Measurements from ENCODE around the gene IRAK2. TPM values are rescaled to one million over a fixed set of nuclear protein-coding genes. Genes with fewer than 3 reads are reported as not detected.
"Not testable (repeated sequence)": the region's sequence is repeated elsewhere in the genome, so short reads cannot be mapped to it uniquely, and the experiment has no call there.

The IRAK2 gene
- polyA plus RNA-seq, 2 of the 4 experiments (the other 2 are of a cell fraction): 7.9 to 12.5 TPM

DNA sequence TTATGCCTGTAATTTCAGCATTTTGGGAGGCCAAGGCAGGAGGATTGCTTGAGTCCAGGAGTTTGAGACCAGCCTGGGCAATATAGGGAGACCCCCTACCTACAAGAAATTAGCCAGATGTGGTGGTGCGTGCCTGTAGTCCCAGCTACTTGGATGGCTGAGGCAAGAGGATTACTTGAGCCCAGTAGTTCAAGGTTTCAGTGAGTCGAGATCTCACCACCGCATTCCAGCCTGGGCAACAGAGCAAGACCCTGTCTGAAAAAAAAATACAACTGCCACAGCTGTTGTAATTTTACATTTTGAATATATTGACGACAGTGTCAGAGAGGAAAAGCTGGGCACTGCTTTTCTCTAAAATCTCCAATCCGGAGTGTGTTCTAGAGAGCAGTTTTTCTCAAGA, 104.7 kb downstream of the IRAK2 start:
- FAIRE-seq (no peak), ATAC-seq (no peak), DNase-seq (ENCODE audit: low read depth in 1 of 2, low spot score in 1 of 2) (no peak)
- CTCF ChIA-PET: interaction anchor here (0.8 to 3.4 kb wide), 4 partner anchors 9 to 245 kb away, joined by 3 to 15 read pairs (median 6); no protein-coding TSS in a partner anchor
- TF ChIP-seq CEBPB (IDR thresholded peaks at IDR 0.05) (no peak), ESRRA (IDR thresholded peaks at IDR 0.05; ENCODE audit: borderline replicate concordance, low read length) (no peak)
- TF ChIP-seq, protein P1, sequence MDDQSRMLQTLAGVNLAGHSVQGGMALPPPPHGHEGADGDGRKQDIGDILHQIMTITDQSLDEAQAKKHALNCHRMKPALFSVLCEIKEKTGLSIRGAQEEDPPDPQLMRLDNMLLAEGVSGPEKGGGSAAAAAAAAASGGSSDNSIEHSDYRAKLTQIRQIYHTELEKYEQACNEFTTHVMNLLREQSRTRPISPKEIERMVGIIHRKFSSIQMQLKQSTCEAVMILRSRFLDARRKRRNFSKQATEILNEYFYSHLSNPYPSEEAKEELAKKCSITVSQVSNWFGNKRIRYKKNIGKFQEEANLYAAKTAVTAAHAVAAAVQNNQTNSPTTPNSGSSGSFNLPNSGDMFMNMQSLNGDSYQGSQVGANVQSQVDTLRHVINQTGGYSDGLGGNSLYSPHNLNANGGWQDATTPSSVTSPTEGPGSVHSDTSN (IDR thresholded peaks at IDR 0.05): no peak
- POLR2A ChIA-PET: no interaction called here
- H3K4me1 ChIP-seq: peaks cover 3% of the 10 kb centered on the region; the same call in 1 of the 3 replicates
- no peak overlapping the region for H3K27ac ChIP-seq
- H3K4me2 ChIP-seq: no peak overlapping the region
- over 99% methylated on average over 5 of the region's 5 CpGs for WGBS (ENCODE audit: missing lambda C conversion rate)
- H3K9me3 ChIP-seq: no peaks in the 10 kb centered on the region
- no peak overlapping the region for H3K4me3 ChIP-seq

DNA sequence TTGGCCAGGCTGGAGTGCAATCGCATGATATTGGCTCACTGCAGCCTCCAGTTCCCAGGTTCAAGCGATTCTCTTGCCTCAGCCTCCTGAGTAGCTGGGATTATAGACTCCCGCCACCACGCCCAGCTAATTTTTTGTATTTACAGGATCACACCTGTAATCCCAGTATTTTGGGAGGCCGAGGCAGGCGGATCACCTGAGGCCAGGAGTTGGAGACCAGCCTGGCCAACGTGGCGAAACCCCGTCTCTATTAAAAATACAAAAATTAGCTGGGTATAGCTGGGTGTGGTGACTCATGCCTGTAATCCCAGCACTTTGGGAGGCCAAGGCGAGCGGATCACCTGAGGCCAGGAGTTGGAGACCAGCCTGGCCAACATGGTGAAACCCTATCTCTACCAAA, 107.8 kb downstream of the IRAK2 start:
- ATAC-seq; H3K4me3 ChIP-seq; FAIRE-seq; H3K9me3 ChIP-seq; H3K27ac ChIP-seq; H3K4me1 ChIP-seq; POLR2A ChIA-PET; DNase-seq (ENCODE audit: low read depth in 1 of 2, low spot score in 1 of 2); H3K4me2 ChIP-seq: not testable (repeated sequence)
- CTCF ChIA-PET: interaction anchor here (0.6 to 1.1 kb wide), 4 partner anchors 31 to 464 kb away, joined by 3 to 7 read pairs (median 4); partner anchors contain the start of gene IRAK2
- 96% methylated on average over 11 of the region's 11 CpGs for WGBS (ENCODE audit: missing lambda C conversion rate)

DNA sequence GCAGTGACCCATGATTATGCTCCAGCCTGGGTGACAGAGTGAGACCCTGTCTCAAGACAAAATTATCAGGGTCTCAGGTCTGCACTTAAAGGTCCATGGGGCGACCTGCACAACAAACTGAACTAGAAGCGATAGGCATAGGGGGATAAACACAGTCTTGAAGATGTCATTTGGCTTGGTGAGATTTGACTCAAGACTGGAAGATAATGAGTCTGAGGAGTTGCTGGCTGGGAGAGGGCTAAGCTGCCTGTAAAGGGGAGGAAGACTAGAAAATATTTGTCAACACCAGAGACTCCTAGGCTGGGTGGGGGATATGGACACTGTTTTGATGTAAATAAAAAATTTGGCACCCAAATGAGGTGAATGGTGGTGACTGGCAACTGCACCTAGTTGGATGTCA, 108.3 kb downstream of the IRAK2 start:
- Histone ChIP-seq H3K4me3 (no peak overlapping the region), H3K4me1 (no peaks in the 10 kb centered on the region; the same call in 2 of the 3 replicates), H3K4me2 (no peak overlapping the region), H3K27ac (no peak overlapping the region), H3K9me3 (no peaks in the 10 kb centered on the region)
- DNase-seq (ENCODE audit: low read depth in 1 of 2, low spot score in 1 of 2) (no peak), ATAC-seq (no peak), FAIRE-seq (no peak)
- 96% methylated on average over 2 of the region's 2 CpGs for WGBS (ENCODE audit: missing lambda C conversion rate)
- POLR2A ChIA-PET: no interaction called here
- CTCF ChIA-PET: interaction anchor here (0.6 to 1.1 kb wide), 3 partner anchors 108 to 464 kb away, joined by 3 to 7 read pairs (median 5); partner anchors contain the start of gene IRAK2
- TF ChIP-seq SMC3 (IDR thresholded peaks at IDR 0.05): no peak
- TF ChIP-seq EHF (CRISPR knock-in tag; IDR thresholded peaks at IDR 0.05): no peak
- TF ChIP-seq NPAS2 (CRISPR knock-in tag; IDR thresholded peaks at IDR 0.05; ENCODE audit: borderline replicate concordance): no peak
- TF ChIP-seq MAFK (IDR thresholded peaks at IDR 0.05; ENCODE audit: partially characterized antibody): no peak
- TF ChIP-seq TP53 (CRISPR knock-in tag; IDR thresholded peaks at IDR 0.05): no peak
- no peak for TF ChIP-seq SREBF2 (IDR thresholded peaks at IDR 0.05)
- TF ChIP-seq POLR2A (IDR thresholded peaks at IDR 0.05; ENCODE audit: low read length): no peak
- TF ChIP-seq ZC3H11A (IDR thresholded peaks at IDR 0.05): no peak
- TF ChIP-seq RFX5 (IDR thresholded peaks at IDR 0.05): no peak
- no peak for TF ChIP-seq GATA3 (IDR thresholded peaks at IDR 0.05; ENCODE audit: borderline replicate concordance)
- TF ChIP-seq NR3C1 (IDR thresholded peaks at IDR 0.05): no peak
- no peak for TF ChIP-seq HOXB5 (CRISPR knock-in tag; IDR thresholded peaks at IDR 0.05)
- TF ChIP-seq, protein P2, sequence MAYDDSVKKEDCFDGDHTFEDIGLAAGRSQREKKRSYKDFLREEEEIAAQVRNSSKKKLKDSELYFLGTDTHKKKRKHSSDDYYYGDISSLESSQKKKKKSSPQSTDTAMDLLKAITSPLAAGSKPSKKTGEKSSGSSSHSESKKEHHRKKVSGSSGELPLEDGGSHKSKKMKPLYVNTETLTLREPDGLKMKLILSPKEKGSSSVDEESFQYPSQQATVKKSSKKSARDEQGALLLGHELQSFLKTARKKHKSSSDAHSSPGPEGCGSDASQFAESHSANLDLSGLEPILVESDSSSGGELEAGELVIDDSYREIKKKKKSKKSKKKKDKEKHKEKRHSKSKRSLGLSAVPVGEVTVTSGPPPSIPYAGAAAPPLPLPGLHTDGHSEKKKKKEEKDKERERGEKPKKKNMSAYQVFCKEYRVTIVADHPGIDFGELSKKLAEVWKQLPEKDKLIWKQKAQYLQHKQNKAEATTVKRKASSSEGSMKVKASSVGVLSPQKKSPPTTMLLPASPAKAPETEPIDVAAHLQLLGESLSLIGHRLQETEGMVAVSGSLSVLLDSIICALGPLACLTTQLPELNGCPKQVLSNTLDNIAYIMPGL (CRISPR knock-in tag; IDR thresholded peaks at IDR 0.05; ENCODE audit: borderline replicate concordance): no peak
- no peak for TF ChIP-seq HOXA7 (CRISPR knock-in tag; IDR thresholded peaks at IDR 0.05)
- TF ChIP-seq, protein P3, sequence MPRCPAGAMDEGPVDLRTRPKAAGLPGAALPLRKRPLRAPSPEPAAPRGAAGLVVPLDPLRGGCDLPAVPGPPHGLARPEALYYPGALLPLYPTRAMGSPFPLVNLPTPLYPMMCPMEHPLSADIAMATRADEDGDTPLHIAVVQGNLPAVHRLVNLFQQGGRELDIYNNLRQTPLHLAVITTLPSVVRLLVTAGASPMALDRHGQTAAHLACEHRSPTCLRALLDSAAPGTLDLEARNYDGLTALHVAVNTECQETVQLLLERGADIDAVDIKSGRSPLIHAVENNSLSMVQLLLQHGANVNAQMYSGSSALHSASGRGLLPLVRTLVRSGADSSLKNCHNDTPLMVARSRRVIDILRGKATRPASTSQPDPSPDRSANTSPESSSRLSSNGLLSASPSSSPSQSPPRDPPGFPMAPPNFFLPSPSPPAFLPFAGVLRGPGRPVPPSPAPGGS (IDR thresholded peaks at IDR 0.05): no peak
- TF ChIP-seq, protein P4, sequence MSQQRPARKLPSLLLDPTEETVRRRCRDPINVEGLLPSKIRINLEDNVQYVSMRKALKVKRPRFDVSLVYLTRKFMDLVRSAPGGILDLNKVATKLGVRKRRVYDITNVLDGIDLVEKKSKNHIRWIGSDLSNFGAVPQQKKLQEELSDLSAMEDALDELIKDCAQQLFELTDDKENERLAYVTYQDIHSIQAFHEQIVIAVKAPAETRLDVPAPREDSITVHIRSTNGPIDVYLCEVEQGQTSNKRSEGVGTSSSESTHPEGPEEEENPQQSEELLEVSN (IDR thresholded peaks at IDR 0.05; ENCODE audit: borderline replicate concordance, low read depth): no peak
- no peak for TF ChIP-seq RARB (CRISPR knock-in tag; IDR thresholded peaks at IDR 0.05)

Data from A549 (cell line).